RWPE2 (cell line): ENCODE data around the gene KRT4.

Experiments used
- ATAC-seq: fragments of 200-7000 bp; cut with Tn5 transposase; 3 replicates; pipeline ENCODE4 v1.9.1; 2021; ENCODE audit warnings: low read depth
- DNase-seq: peaks from one replicate; pipeline ENCODE4 v3.0.0-alpha.2; 2020; ENCODE audit warnings: low spot score
- H3K27ac ChIP-seq: fragments of 450-650 bp; 2 replicates; pipeline ENCODE4 v1.5.1; 2017; ENCODE audit warnings: mild to moderate bottlenecking; ENCODE audit not compliant: poor library complexity, severe bottlenecking
- H3K27me3 ChIP-seq: fragments of 250-450 bp; sonication (Bioruptor Pico); 2 replicates; pipeline ENCODE4 v1.5.1; 2021; ENCODE audit warnings: mild to moderate bottlenecking, moderate library complexity; ENCODE audit not compliant: insufficient read depth, poor library complexity, severe bottlenecking
- H3K36me3 ChIP-seq: fragments of 250-450 bp; sonication (Bioruptor Pico); 2 replicates; pipeline ENCODE4 v1.5.1; 2020; ENCODE audit warnings: low read depth, mild to moderate bottlenecking, moderate library complexity
- H3K4me1 ChIP-seq: fragments of 250-450 bp; sonication (Bioruptor Pico); 2 replicates; pipeline ENCODE4 v1.5.1; 2021; ENCODE audit warnings: mild to moderate bottlenecking, moderate library complexity; ENCODE audit not compliant: insufficient read depth, poor library complexity, severe bottlenecking
- H3K4me3 ChIP-seq: fragments of 250-450 bp; sonication (Bioruptor Pico); 2 replicates; pipeline ENCODE4 v1.5.1; 2021; ENCODE audit warnings: mild to moderate bottlenecking, moderate library complexity; ENCODE audit not compliant: severe bottlenecking
- H3K9me3 ChIP-seq: fragments of 250-450 bp; sonication (Bioruptor Pico); 2 replicates; pipeline ENCODE4 v1.5.1; 2021; ENCODE audit warnings: mild to moderate bottlenecking, moderate library complexity; ENCODE audit not compliant: severe bottlenecking
- TF ChIP-seq, protein P1 (sequence below): fragments of 450-650 bp; IDR thresholded peaks from one replicate; pipeline ENCODE4 v1.5.1; 2017; ENCODE audit warnings: mild to moderate bottlenecking, moderate library complexity; ENCODE audit not compliant: poor library complexity, severe bottlenecking

KRT4 gene

DNA sequence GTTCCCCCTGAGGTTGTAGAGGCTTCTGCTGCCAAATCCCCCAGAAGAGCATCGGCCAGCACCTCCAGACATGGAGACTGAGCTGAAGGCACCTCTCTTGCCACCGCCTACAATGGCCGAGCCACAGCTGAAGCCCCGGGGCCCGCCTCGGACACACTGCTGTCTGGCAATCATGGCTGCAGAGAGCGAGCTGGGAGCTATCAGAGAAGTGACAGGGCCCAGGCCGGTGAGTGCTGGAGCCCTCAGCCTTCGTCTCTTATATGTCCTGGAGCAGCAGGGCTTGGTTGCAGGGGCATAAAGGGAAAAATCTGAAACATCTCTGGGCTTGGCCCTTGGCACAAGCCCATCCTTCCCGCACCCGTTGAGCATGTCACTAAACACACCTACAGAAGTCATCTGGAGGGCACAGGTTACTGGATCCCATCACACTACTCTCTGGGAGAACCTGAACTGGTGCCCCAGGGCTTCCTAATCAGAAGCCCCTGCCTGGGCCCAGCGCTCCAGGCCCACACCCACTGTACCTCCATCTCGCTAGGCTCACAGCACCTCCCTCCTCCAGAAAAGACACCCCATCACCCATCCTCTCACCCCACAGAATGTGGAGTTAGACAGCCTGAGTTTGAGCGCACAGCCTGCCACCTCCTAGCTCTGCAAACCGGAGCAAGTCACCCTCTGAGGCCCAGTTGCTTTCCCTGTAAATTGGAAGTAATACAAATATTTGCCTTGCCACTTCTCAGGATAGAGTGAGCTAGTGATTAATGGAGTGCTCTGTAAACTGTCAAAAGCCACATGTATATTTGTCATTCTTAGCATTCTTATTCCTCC, at the start of gene KRT4:
TSS of gene KRT4 (minus strand) at position 232 of the 825 bp plus-strand sequence. CDS start at position 174, 58 bp downstream.
- TF ChIP-seq, protein P1, sequence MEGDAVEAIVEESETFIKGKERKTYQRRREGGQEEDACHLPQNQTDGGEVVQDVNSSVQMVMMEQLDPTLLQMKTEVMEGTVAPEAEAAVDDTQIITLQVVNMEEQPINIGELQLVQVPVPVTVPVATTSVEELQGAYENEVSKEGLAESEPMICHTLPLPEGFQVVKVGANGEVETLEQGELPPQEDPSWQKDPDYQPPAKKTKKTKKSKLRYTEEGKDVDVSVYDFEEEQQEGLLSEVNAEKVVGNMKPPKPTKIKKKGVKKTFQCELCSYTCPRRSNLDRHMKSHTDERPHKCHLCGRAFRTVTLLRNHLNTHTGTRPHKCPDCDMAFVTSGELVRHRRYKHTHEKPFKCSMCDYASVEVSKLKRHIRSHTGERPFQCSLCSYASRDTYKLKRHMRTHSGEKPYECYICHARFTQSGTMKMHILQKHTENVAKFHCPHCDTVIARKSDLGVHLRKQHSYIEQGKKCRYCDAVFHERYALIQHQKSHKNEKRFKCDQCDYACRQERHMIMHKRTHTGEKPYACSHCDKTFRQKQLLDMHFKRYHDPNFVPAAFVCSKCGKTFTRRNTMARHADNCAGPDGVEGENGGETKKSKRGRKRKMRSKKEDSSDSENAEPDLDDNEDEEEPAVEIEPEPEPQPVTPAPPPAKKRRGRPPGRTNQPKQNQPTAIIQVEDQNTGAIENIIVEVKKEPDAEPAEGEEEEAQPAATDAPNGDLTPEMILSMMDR, result no peak
- ATAC-seq, result no peak
- H3K27ac ChIP-seq, result no peak within 1 kb of the TSS
- H3K4me1 ChIP-seq, result no peaks in the 10 kb centered on the region
- H3K4me3 ChIP-seq, result no peak within 1 kb of the TSS
- H3K36me3 ChIP-seq, result no peaks in the 10 kb centered on the region
- DNase-seq, result no peak
- no peaks in the 10 kb centered on the region for H3K27me3 ChIP-seq
- H3K9me3 ChIP-seq, result no peaks in the 10 kb centered on the region

DNA sequence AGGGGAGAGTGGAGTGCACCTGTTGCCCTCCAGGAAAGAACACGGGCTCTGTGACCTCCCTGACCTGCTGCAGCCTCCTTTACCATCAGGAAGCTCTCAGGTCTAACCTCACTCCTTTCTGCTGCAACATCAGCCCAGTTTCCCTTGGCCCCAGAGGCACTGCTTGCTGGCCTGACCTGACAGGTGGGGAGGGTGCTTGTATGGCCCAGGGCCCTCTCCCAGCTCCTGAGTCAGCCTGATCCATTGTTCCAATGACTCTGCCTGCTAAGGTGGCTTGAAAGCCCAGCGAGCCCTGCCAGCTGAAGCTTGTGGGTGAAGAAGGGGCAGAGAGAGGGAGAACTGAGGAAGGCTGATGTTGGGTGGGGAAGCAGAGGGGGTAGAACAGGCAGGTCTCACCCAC, 48.1 kb upstream of the KRT4 start:
- peaks cover 31% of the 10 kb centered on the region for H3K4me1 ChIP-seq
- TF ChIP-seq, protein P1, result no peak
- ATAC-seq (no peak), DNase-seq (no peak)
- no peak overlapping the region for H3K27ac ChIP-seq
- no peaks in the 10 kb centered on the region for H3K9me3 ChIP-seq
- no peak overlapping the region for H3K4me3 ChIP-seq
- H3K27me3 ChIP-seq, result no peaks in the 10 kb centered on the region
- no peaks in the 10 kb centered on the region for H3K36me3 ChIP-seq

DNA sequence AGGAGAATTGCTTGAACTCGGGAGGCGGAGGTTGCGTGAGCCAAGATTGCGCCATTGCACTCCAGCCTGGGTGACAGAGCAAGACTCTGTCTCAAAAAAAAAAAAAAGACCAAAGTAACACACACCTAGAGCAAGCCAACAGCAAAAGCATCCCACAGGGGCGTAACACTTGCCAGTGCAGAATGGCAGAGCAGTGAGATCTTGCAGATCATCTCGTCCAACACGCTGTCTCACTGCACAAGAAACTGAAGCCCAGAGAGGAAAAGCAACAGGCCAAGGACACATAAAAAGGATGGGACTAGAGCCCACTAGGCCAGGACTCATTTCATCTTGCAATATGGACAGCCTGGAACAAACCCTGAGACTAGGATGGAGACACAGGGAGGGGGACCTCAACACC, 47.6 kb upstream of the KRT4 start:
- Histone ChIP-seq H3K27ac (no peak overlapping the region), H3K4me1 (peaks cover 29% of the 10 kb centered on the region), H3K36me3 (no peaks in the 10 kb centered on the region), H3K9me3 (no peaks in the 10 kb centered on the region), H3K4me3 (no peak overlapping the region), H3K27me3 (no peaks in the 10 kb centered on the region)
- DNase-seq (no peak), ATAC-seq (no peak)
- TF ChIP-seq, protein P1, result no peak

DNA sequence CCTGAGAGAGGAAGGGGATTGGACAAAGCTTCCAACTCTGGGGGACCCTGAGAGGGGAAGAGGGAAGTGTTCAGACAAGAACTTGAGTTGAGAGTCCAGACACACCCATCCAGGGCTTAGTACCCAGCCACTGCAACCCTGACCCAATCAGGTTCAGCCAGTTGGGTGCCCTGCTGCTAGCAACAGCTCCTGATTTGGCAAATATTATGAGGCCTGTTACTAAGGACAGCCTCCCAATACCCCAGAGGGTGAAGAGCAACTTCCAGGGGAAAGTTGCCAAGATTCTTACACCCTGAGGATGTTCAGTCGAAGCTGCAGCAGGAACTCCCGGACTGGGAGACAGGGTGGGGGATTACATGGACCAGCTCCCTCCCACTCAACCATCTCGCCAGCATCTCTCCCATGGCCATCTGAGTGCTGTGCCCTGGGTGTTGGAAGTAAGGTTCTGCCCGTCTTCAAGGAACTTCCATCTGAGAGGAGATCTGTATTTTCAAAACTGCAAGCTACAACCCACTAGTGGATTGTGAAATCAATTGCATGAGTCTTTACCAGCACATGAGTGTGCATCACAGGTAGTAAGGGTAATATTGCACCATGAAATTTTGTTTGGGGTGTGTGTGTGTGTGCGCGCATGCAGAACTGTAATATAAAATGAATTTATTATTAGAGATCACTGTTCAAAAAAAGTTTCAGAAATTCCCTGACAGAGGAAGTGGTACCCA, 46.3 kb upstream of the KRT4 start:
- TF ChIP-seq, protein P1, result no peak
- H3K4me3 ChIP-seq, result no peak overlapping the region
- no peaks in the 10 kb centered on the region for H3K9me3 ChIP-seq
- H3K27ac ChIP-seq, result peak overlapping the region; percentile 78
- peaks cover 29% of the 10 kb centered on the region for H3K4me1 ChIP-seq
- no peaks in the 10 kb centered on the region for H3K27me3 ChIP-seq
- no peaks in the 10 kb centered on the region for H3K36me3 ChIP-seq
- ATAC-seq, result peak; percentile 94
- peak; percentile 83 for DNase-seq
